ENCODE results near the gene LHX4.

The LHX4 gene

DNA sequence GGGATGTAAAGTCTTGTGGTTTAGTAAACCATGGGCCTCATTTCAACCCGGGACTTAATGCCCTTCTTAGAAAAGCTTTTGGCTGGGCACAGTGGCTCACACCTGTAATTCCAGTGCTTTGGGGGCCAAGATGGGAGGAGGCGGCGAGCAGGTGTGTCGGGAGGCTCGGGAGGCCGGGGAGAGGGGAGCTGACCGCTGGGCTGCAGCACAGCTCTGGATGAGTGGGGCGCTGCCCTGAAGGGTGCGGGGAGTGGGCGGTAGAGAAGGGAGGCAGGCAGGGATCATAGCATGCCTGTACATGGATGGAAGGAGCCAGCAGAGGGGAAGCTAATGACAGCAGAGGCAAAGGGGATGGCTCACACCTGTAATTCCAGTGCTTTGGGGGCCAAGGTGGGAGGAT lies 31.0 kb downstream of the LHX4 start:
- Histone ChIP-seq H3K9ac (ENCODE audit: low read length) (no peak overlapping the region), H3K79me1 (ENCODE audit: low read length) (no peaks in the 10 kb centered on the region), H3K4me2 (ENCODE audit: low read length) (no peak overlapping the region), H3K36me3 (ENCODE audit: control insufficient read depth, insufficient read depth, low read length) (no peaks in the 10 kb centered on the region), H3K79me2 (ENCODE audit: control insufficient read depth, insufficient read depth, low read length) (no peaks in the 10 kb centered on the region), H2BK120ac (ENCODE audit: low read depth, low read length) (no peak overlapping the region), H3K27me3 (ENCODE audit: insufficient read depth, low read length, poor library complexity) (no peaks in the 10 kb centered on the region), H3K18ac (ENCODE audit: low read length) (no peak overlapping the region), H4K8ac (ENCODE audit: low read depth, low read length) (no peak overlapping the region), H3K4me1 (ENCODE audit: control insufficient read depth, low read depth, low read length) (no peaks in the 10 kb centered on the region), H3K56ac (ENCODE audit: low read length) (no peak overlapping the region), H2BK5ac (ENCODE audit: low read length) (no peak overlapping the region), H2AK5ac (ENCODE audit: low read length) (no peak overlapping the region), H3K4me3 (ENCODE audit: low read length) (no peak overlapping the region), H3K27ac (ENCODE audit: low read depth, low read length) (no peak overlapping the region), H4K5ac (ENCODE audit: low read length) (no peak overlapping the region), H3K23ac (ENCODE audit: low read length) (no peak overlapping the region), H2BK15ac (replicated peaks; ENCODE audit: low read depth) (no peak overlapping the region), H3K4ac (ENCODE audit: low read depth, low read length) (no peak overlapping the region)
- WGBS (ENCODE audit: extremely low coverage, insufficient coverage, low lambda C conversion rate) = no CpG with 5 or more reads among the region's 10 CpGs
- no peak for DNase-seq

DNA sequence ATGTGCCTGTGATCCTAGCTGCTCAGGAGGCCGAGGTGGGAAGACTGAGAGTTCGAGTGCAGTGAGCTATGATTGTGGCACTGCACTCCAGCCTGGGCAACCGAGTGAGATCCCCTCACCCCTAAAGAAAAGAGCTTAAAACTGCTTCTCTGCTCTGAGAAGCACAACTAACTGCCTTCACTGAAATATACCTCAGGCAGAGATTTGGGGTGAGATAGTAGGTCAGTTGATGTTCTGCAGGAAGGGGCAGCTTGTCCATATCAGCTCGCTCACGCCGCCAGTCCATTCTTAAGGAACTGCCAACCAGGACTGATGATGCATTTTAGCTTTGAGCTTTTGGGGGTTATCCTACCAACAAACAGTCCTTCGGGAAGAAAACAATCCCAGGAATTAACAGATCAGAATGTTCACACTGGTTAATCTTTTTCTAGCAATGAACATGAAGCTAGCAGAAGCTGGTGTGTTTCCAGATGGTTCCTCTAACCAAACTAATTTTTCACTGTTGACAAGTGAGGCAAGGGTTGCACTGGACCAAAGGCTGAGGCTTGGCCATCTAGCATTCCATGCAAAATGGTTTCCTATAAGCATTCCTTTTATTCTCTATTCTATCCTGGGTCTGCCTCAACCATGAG lies 31.6 kb downstream of the LHX4 start:
- Histone ChIP-seq H2BK120ac (ENCODE audit: low read depth, low read length) (no peak overlapping the region), H3K4ac (ENCODE audit: low read depth, low read length) (no peak overlapping the region), H3K56ac (ENCODE audit: low read length) (no peak overlapping the region), H3K9ac (ENCODE audit: low read length) (no peak overlapping the region), H3K23ac (ENCODE audit: low read length) (no peak overlapping the region), H3K79me2 (ENCODE audit: control insufficient read depth, insufficient read depth, low read length) (no peaks in the 10 kb centered on the region), H3K4me2 (ENCODE audit: low read length) (no peak overlapping the region), H3K4me1 (ENCODE audit: control insufficient read depth, low read depth, low read length) (no peaks in the 10 kb centered on the region), H2BK15ac (replicated peaks; ENCODE audit: low read depth) (no peak overlapping the region), H3K27ac (ENCODE audit: low read depth, low read length) (no peak overlapping the region), H3K79me1 (ENCODE audit: low read length) (no peaks in the 10 kb centered on the region), H3K18ac (ENCODE audit: low read length) (no peak overlapping the region), H4K5ac (ENCODE audit: low read length) (no peak overlapping the region), H2BK5ac (ENCODE audit: low read length) (no peak overlapping the region), H2AK5ac (ENCODE audit: low read length) (no peak overlapping the region), H3K36me3 (ENCODE audit: control insufficient read depth, insufficient read depth, low read length) (no peaks in the 10 kb centered on the region), H3K4me3 (ENCODE audit: low read length) (no peak overlapping the region), H3K27me3 (ENCODE audit: insufficient read depth, low read length, poor library complexity) (no peaks in the 10 kb centered on the region), H4K8ac (ENCODE audit: low read depth, low read length) (no peak overlapping the region)
- no CpG with 5 or more reads among the region's 7 CpGs for WGBS (ENCODE audit: extremely low coverage, insufficient coverage, low lambda C conversion rate)
- no peak for DNase-seq

DNA sequence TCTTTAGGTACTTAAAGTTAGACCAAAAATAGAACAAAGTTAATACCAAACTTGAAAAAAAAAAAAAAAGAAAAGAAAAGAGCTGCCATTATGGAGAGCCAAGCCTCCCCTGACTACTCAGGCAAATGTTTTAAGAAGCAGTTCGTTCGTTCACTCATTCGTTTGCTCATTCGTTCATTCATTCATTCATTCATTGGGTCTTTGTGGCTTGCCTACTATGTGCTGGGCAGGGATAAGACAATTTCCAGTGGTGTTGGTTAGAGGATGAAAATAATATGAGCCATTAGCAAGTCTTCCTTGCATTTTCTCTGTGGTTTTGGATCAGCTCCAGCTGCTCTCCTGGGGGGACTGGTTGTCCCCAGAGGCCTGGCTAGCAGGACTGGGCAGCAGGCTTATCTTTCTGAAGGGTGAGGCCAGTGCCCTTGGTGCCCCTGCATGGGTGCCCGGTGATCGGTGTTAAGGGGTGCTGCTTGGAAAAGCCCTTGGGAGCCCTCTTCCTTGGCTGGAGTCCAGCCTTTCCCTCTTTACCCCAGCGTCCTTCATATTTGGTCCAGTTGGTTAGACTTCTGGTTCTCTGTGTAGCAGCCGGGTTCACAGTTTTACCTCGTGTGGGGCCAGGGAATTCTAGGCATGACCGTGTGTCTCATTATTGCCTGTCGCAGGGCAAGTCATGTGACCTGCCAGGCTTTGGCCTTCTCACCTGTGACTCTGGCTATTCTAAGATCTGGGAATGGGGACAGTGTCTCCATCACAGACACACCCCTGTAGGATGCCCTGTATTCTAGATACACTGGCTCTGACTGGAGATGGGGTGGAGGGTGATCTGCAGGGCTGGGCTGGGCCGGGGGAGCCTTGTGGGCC lies 32.8 kb downstream of the LHX4 start:
- H4K5ac ChIP-seq (ENCODE audit: low read length) = no peak overlapping the region
- H3K27ac ChIP-seq (ENCODE audit: low read depth, low read length) = no peak overlapping the region
- no peak overlapping the region for H2BK5ac ChIP-seq (ENCODE audit: low read length)
- H3K18ac ChIP-seq (ENCODE audit: low read length) = no peak overlapping the region
- no peaks in the 10 kb centered on the region for H3K27me3 ChIP-seq (ENCODE audit: insufficient read depth, low read length, poor library complexity)
- H3K36me3 ChIP-seq (ENCODE audit: control insufficient read depth, insufficient read depth, low read length) = no peaks in the 10 kb centered on the region
- WGBS (ENCODE audit: extremely low coverage, insufficient coverage, low lambda C conversion rate) = no CpG with 5 or more reads among the region's 12 CpGs
- H2BK120ac ChIP-seq (ENCODE audit: low read depth, low read length) = no peak overlapping the region
- H3K79me1 ChIP-seq (ENCODE audit: low read length) = no peaks in the 10 kb centered on the region
- no peak overlapping the region for H2BK15ac ChIP-seq (replicated peaks; ENCODE audit: low read depth)
- H4K8ac ChIP-seq (ENCODE audit: low read depth, low read length) = no peak overlapping the region
- no peak overlapping the region for H3K4me3 ChIP-seq (ENCODE audit: low read length)
- H3K56ac ChIP-seq (ENCODE audit: low read length) = no peak overlapping the region
- H3K9ac ChIP-seq (ENCODE audit: low read length) = no peak overlapping the region
- no peak overlapping the region for H3K23ac ChIP-seq (ENCODE audit: low read length)
- no peak overlapping the region for H3K4me2 ChIP-seq (ENCODE audit: low read length)
- H2AK5ac ChIP-seq (ENCODE audit: low read length) = no peak overlapping the region
- H3K79me2 ChIP-seq (ENCODE audit: control insufficient read depth, insufficient read depth, low read length) = no peaks in the 10 kb centered on the region
- no peaks in the 10 kb centered on the region for H3K4me1 ChIP-seq (ENCODE audit: control insufficient read depth, low read depth, low read length)
- H3K4ac ChIP-seq (ENCODE audit: low read depth, low read length) = no peak overlapping the region
- DNase-seq = no peak

DNA sequence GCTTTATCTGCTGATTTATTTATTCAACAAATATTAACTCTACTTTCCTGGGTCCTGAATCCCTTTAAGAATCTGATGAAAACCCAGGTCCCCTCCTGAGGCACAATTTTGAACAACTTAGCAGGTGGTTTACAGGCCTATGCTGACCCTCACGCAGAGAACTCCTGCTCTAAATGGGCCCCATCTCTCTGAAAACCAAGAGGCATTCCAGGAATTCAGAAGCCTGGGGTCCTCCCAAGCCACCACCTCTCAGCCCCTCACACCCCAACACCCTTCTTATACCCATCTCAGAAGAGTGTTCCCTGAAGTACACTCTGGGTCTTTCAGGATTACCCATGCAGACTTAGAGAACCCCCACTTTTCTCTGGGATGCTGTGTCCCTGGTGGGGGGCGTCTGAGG lies 34.5 kb downstream of the LHX4 start:
- Histone ChIP-seq H2BK15ac (replicated peaks; ENCODE audit: low read depth) (no peak overlapping the region), H3K79me2 (ENCODE audit: control insufficient read depth, insufficient read depth, low read length) (no peaks in the 10 kb centered on the region), H3K27ac (ENCODE audit: low read depth, low read length) (no peak overlapping the region), H4K8ac (ENCODE audit: low read depth, low read length) (no peak overlapping the region), H3K9ac (ENCODE audit: low read length) (no peak overlapping the region), H3K36me3 (ENCODE audit: control insufficient read depth, insufficient read depth, low read length) (no peaks in the 10 kb centered on the region), H3K4me3 (ENCODE audit: low read length) (no peak overlapping the region), H4K5ac (ENCODE audit: low read length) (no peak overlapping the region), H3K18ac (ENCODE audit: low read length) (no peak overlapping the region), H3K4me2 (ENCODE audit: low read length) (no peak overlapping the region), H3K4ac (ENCODE audit: low read depth, low read length) (no peak overlapping the region), H3K27me3 (ENCODE audit: insufficient read depth, low read length, poor library complexity) (no peaks in the 10 kb centered on the region), H2BK5ac (ENCODE audit: low read length) (no peak overlapping the region), H3K56ac (ENCODE audit: low read length) (no peak overlapping the region), H2AK5ac (ENCODE audit: low read length) (no peak overlapping the region), H3K23ac (ENCODE audit: low read length) (no peak overlapping the region), H3K4me1 (ENCODE audit: control insufficient read depth, low read depth, low read length) (peaks cover 5% of the 10 kb centered on the region), H3K79me1 (ENCODE audit: low read length) (no peaks in the 10 kb centered on the region), H2BK120ac (ENCODE audit: low read depth, low read length) (no peak overlapping the region)
- no peak for DNase-seq
- WGBS (ENCODE audit: extremely low coverage, insufficient coverage, low lambda C conversion rate) = no CpG with 5 or more reads among the region's 2 CpGs

DNA sequence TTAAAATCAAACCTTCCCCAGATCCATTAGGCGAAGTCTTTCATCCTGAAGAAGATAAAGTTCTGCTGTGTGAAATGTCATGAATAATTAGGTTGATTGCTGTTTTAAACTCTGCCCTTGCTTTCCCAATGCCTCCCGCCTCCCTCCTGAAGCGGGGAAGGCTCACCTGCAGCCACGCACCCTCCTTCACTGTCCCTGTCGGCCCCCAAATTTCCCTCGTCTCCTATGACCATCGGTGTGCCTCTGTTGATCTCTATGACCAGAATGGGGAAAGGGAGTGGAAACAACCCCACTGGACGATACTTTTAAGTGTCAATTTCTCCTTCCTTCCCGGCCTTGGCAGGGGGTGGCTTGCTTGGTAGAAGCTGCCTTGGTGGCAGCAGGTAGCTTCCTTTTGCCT lies 35.1 kb downstream of the LHX4 start:
- Histone ChIP-seq H3K4me1 (ENCODE audit: control insufficient read depth, low read depth, low read length) (peaks cover 5% of the 10 kb centered on the region), H3K27me3 (ENCODE audit: insufficient read depth, low read length, poor library complexity) (no peaks in the 10 kb centered on the region)
- no CpG with 5 or more reads among the region's 9 CpGs for WGBS (ENCODE audit: extremely low coverage, insufficient coverage, low lambda C conversion rate)

More for the DNA sequence above, 35.1 kb downstream of the LHX4 start:
- Histone ChIP-seq H4K8ac (ENCODE audit: low read depth, low read length) (no peak overlapping the region), H2AK5ac (ENCODE audit: low read length) (no peak overlapping the region), H3K79me2 (ENCODE audit: control insufficient read depth, insufficient read depth, low read length) (no peaks in the 10 kb centered on the region), H3K4me2 (ENCODE audit: low read length) (no peak overlapping the region), H4K5ac (ENCODE audit: low read length) (no peak overlapping the region), H3K4me3 (ENCODE audit: low read length) (no peak overlapping the region), H2BK5ac (ENCODE audit: low read length) (no peak overlapping the region), H3K23ac (ENCODE audit: low read length) (no peak overlapping the region), H3K79me1 (ENCODE audit: low read length) (no peaks in the 10 kb centered on the region), H3K36me3 (ENCODE audit: control insufficient read depth, insufficient read depth, low read length) (no peaks in the 10 kb centered on the region), H2BK15ac (replicated peaks; ENCODE audit: low read depth) (no peak overlapping the region), H3K18ac (ENCODE audit: low read length) (no peak overlapping the region), H2BK120ac (ENCODE audit: low read depth, low read length) (no peak overlapping the region), H3K27ac (ENCODE audit: low read depth, low read length) (no peak overlapping the region), H3K9ac (ENCODE audit: low read length) (no peak overlapping the region), H3K56ac (ENCODE audit: low read length) (no peak overlapping the region), H3K4ac (ENCODE audit: low read depth, low read length) (no peak overlapping the region)
- DNase-seq = no peak

Measured in mesendoderm (in vitro differentiated cells).